ENCODE measurements around the gene MINK1.

The MINK1 gene

GRCh38 chr17:4833178-4833940 is at the start of gene MINK1:
Gene MINK1 (plus strand): TSS chr17:4833340. CDS start chr17:4833584, 244 bp downstream.
- no peak for TF ChIP-seq CTCF (IDR thresholded peaks at IDR 0.05)

GRCh38 chr17:4785311-4786105 is 47.6 kb upstream of the MINK1 start:
- no peak for TF ChIP-seq CTCF (IDR thresholded peaks at IDR 0.05)

GRCh38 chr17:4786106-4786511 is 47.0 kb upstream of the MINK1 start, which contains the start of gene VMO1:
Gene VMO1 (minus strand): TSS chr17:4786364. CDS start chr17:4786352, 12 bp downstream.
- no peak for TF ChIP-seq CTCF (IDR thresholded peaks at IDR 0.05)

GRCh38 chr17:4786516-4786915 is 46.6 kb upstream of the MINK1 start:
- no peak for TF ChIP-seq CTCF (IDR thresholded peaks at IDR 0.05)

- no peak for TF ChIP-seq CTCF (IDR thresholded peaks at IDR 0.05)
Observed at GRCh38 chr17:4788159-4788806, 44.9 kb upstream of the MINK1 start.

- TF ChIP-seq CTCF (IDR thresholded peaks at IDR 0.05) = no peak
Observed at GRCh38 chr17:4788807-4789700, 44.1 kb upstream of the MINK1 start, which contains the start of gene GLTPD2. Gene GLTPD2 (plus strand): TSS chr17:4788964. CDS start chr17:4789012, 48 bp downstream.

GRCh38 chr17:4789701-4789950 is 43.5 kb upstream of the MINK1 start:
- TF ChIP-seq CTCF (IDR thresholded peaks at IDR 0.05) = no peak
